Pons (tissue), 1 donor: ENCODE measurements around the gene ATRNL1.

Source experiments
- DNase-seq: peaks from one replicate; pipeline ENCODE4 v3.0.0-alpha.2; 2016; ENCODE audit warnings: low spot score

Gene ATRNL1

GRCh38 chr10:115606086-115606485 lies 512.9 kb downstream of the ATRNL1 start:
- DNase-seq: no peak

GRCh38 chr10:115606741-115607140 lies 513.6 kb downstream of the ATRNL1 start:
- no peak for DNase-seq

- DNase-seq: no peak
Observed at GRCh38 chr10:115624448-115624847, 531.3 kb downstream of the ATRNL1 start.

GRCh38 chr10:115628616-115629015 lies 535.5 kb downstream of the ATRNL1 start:
- no peak for DNase-seq

GRCh38 chr10:115638246-115638645 lies 545.1 kb downstream of the ATRNL1 start:
- no peak for DNase-seq

- no peak for DNase-seq
Observed at GRCh38 chr10:115649217-115649616, 556.1 kb downstream of the ATRNL1 start.

GRCh38 chr10:115653473-115653872 lies 560.3 kb downstream of the ATRNL1 start:
- no peak for DNase-seq

- DNase-seq: no peak
Observed at GRCh38 chr10:115654961-115655360, 561.8 kb downstream of the ATRNL1 start.

- peak; percentile 6 for DNase-seq
Observed at GRCh38 chr10:115657161-115657860, 564.1 kb downstream of the ATRNL1 start.

- DNase-seq: no peak
Observed at GRCh38 chr10:115659616-115660015, 566.5 kb downstream of the ATRNL1 start.

- DNase-seq: no peak
Observed at GRCh38 chr10:115660391-115660790, 567.2 kb downstream of the ATRNL1 start.

- no peak for DNase-seq
Observed at GRCh38 chr10:115662422-115662821, 569.3 kb downstream of the ATRNL1 start.

GRCh38 chr10:115665549-115665948 lies 572.4 kb downstream of the ATRNL1 start:
- no peak for DNase-seq

GRCh38 chr10:115674496-115674895 lies 581.3 kb downstream of the ATRNL1 start:
- DNase-seq: no peak

GRCh38 chr10:115696747-115697146 lies 603.6 kb downstream of the ATRNL1 start:
- no peak for DNase-seq

- DNase-seq: no peak
Observed at GRCh38 chr10:115706026-115706425, 612.9 kb downstream of the ATRNL1 start.

- peak; percentile 56 for DNase-seq
Observed at GRCh38 chr10:115706488-115707076, 613.4 kb downstream of the ATRNL1 start.

GRCh38 chr10:115710136-115710535 lies 617.0 kb downstream of the ATRNL1 start:
- no peak for DNase-seq

- DNase-seq: no peak
Observed at GRCh38 chr10:115711306-115711705, 618.1 kb downstream of the ATRNL1 start.

- no peak for DNase-seq
Observed at GRCh38 chr10:115720121-115720520, 627.0 kb downstream of the ATRNL1 start.

GRCh38 chr10:115727129-115727528 lies 634.0 kb downstream of the ATRNL1 start:
- no peak for DNase-seq

- DNase-seq: no peak
Observed at GRCh38 chr10:115744089-115744488, 650.9 kb downstream of the ATRNL1 start.

GRCh38 chr10:115745943-115746342 lies 652.8 kb downstream of the ATRNL1 start:
- no peak for DNase-seq

- no peak for DNase-seq
Observed at GRCh38 chr10:115747811-115748210, 654.6 kb downstream of the ATRNL1 start.
